ENCODE measurements around the gene ERBIN.
A peak's percentile ranks its signal among the peaks of the same experiment; 100 is the strongest.

ERBIN gene

GRCh38 chr5:65927503-65928321 is 1.3 kb downstream of the ERBIN start:
- H3K9me2 ChIP-seq (replicated peaks; ENCODE audit: control insufficient read depth, low read length): no peaks in the 10 kb centered on the region
- H4K20me1 ChIP-seq (ENCODE audit: control insufficient read depth, insufficient read depth, low read depth, low read length): peaks cover 17% of the 10 kb centered on the region
- no peaks in the 10 kb centered on the region for H3K27me3 ChIP-seq (ENCODE audit: control insufficient read depth, low read length)
- H3K4me1 ChIP-seq (ENCODE audit: control insufficient read depth, low read length): peaks cover 46% of the 10 kb centered on the region
- H3K27ac ChIP-seq (ENCODE audit: low read depth, low read length): peak overlapping the region; percentile 89
- peak overlapping the region; percentile 87 for H3K4me3 ChIP-seq (ENCODE audit: low read length)
- peaks cover 68% of the 10 kb centered on the region for H3K79me2 ChIP-seq (ENCODE audit: control insufficient read depth, low read length)
- no peak for TF ChIP-seq CTCF (IDR thresholded peaks at IDR 0.05; ENCODE audit: low read depth, low read length, poor library complexity, severe bottlenecking)
- no peak for TF ChIP-seq EZH2phosphoT487 (IDR thresholded peaks at IDR 0.05; ENCODE audit: borderline replicate concordance, low read length)
- no peaks in the 10 kb centered on the region for H3K9me3 ChIP-seq (ENCODE audit: control insufficient read depth, insufficient read depth, low read length)
- peaks cover 15% of the 10 kb centered on the region for H3F3A ChIP-seq (ENCODE audit: control insufficient read depth, insufficient read depth)
- H3K36me3 ChIP-seq (ENCODE audit: control insufficient read depth, low read length): peaks cover 47% of the 10 kb centered on the region
- peak overlapping the region; percentile 91 for H3K4me2 ChIP-seq (ENCODE audit: low read length)

GRCh38 chr5:65928322-65928752 is 2.0 kb downstream of the ERBIN start:
- Histone ChIP-seq H3K36me3 (ENCODE audit: control insufficient read depth, low read length) (peaks cover 50% of the 10 kb centered on the region), H3K27ac (ENCODE audit: low read depth, low read length) (peak overlapping the region; percentile 89), H3K9me2 (replicated peaks; ENCODE audit: control insufficient read depth, low read length) (no peaks in the 10 kb centered on the region), H3K27me3 (ENCODE audit: control insufficient read depth, low read length) (no peaks in the 10 kb centered on the region), H3K79me2 (ENCODE audit: control insufficient read depth, low read length) (peaks cover 74% of the 10 kb centered on the region), H4K20me1 (ENCODE audit: control insufficient read depth, insufficient read depth, low read depth, low read length) (peaks cover 17% of the 10 kb centered on the region), H3K4me1 (ENCODE audit: control insufficient read depth, low read length) (peaks cover 53% of the 10 kb centered on the region), H3K9me3 (ENCODE audit: control insufficient read depth, insufficient read depth, low read length) (no peaks in the 10 kb centered on the region), H3K4me2 (ENCODE audit: low read length) (peak overlapping the region; percentile 91), H3F3A (ENCODE audit: control insufficient read depth, insufficient read depth) (peaks cover 15% of the 10 kb centered on the region), H3K4me3 (ENCODE audit: low read length) (peak overlapping the region; percentile 87)
- no peak for TF ChIP-seq CTCF (IDR thresholded peaks at IDR 0.05; ENCODE audit: low read depth, low read length, poor library complexity, severe bottlenecking)
- no peak for TF ChIP-seq EZH2phosphoT487 (IDR thresholded peaks at IDR 0.05; ENCODE audit: borderline replicate concordance, low read length)

- Histone ChIP-seq H3K27me3 (ENCODE audit: control insufficient read depth, low read length) (no peaks in the 10 kb centered on the region), H3K4me1 (ENCODE audit: control insufficient read depth, low read length) (peaks cover 57% of the 10 kb centered on the region), H3K79me2 (ENCODE audit: control insufficient read depth, low read length) (peaks cover 80% of the 10 kb centered on the region), H3K9me2 (replicated peaks; ENCODE audit: control insufficient read depth, low read length) (no peaks in the 10 kb centered on the region), H3K36me3 (ENCODE audit: control insufficient read depth, low read length) (peaks cover 50% of the 10 kb centered on the region), H3K4me2 (ENCODE audit: low read length) (peak overlapping the region; percentile 91), H4K20me1 (ENCODE audit: control insufficient read depth, insufficient read depth, low read depth, low read length) (peaks cover 17% of the 10 kb centered on the region), H3K27ac (ENCODE audit: low read depth, low read length) (peak overlapping the region; percentile 89; the same call in 1 of the 2 replicates), H3K9me3 (ENCODE audit: control insufficient read depth, insufficient read depth, low read length) (no peaks in the 10 kb centered on the region), H3K4me3 (ENCODE audit: low read length) (peak overlapping the region; percentile 87), H3F3A (ENCODE audit: control insufficient read depth, insufficient read depth) (peaks cover 15% of the 10 kb centered on the region)
- TF ChIP-seq CTCF (IDR thresholded peaks at IDR 0.05; ENCODE audit: low read depth, low read length, poor library complexity, severe bottlenecking): no peak
- no peak for TF ChIP-seq EZH2phosphoT487 (IDR thresholded peaks at IDR 0.05; ENCODE audit: borderline replicate concordance, low read length)
These were observed 2.5 kb downstream of the ERBIN start for GRCh38 chr5:65928860-65929259.
